ENCODE measurements around the gene PRDX5. TPM values are rescaled to one million over a fixed set of nuclear protein-coding genes. Genes with fewer than 3 reads are reported as not detected.
A peak's percentile ranks its signal among the peaks of the same experiment; 100 is the strongest.

Gene PRDX5
- total RNA-seq, 1 experiment from 2014 or later, result 228 TPM

DNA sequence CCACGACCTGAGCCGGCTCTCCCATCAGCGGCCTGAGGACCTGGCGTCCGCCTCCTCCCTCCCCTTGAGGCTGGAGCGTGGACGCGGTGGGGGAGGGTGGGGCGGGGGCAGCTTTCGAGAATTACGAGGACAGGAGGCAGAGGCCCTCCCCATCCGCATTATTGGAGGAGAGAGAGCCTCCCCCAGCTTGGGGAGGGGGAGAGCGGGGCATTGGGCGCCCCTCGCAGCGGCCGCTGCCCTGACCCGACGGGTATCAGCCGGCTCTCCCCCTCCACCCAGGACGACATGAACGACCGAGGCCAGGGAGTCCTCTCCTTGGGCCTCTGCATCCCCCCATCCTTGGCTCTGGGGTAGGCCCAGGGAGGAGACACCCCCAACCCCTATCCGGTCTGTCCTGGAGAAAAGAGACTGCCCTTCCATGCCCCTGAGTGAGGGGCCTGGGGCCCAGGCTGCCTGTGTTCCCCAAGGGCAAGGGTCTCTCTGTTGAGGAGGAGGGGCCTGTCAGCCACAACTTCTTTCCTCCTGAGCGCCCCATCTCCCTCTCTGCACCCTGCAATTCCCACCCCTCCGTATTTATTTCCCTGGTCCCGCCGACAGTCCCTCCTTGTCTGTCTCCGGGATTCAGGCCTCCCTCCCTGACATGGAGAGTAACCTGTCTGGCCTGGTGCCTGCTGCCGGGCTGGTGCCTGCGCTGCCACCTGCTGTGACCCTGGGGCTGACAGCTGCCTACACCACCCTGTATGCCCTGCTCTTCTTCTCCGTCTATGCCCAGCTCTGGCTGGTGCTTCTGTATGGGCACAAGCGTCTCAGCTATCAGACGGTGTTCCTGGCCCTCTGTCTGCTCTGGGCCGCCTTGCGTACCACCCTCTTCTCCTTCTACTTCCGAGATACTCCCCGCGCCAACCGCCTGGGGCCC, 31.8 kb upstream of the PRDX5 start:
- no peaks in the 10 kb centered on the region; a peak in 2 of 5 replicates for H3K9me3 Mint-ChIP-seq
- no peak overlapping the region for H3K4ac ChIP-seq (ENCODE audit: low read depth, low read length)
- WGBS (ENCODE audit: extremely low coverage, insufficient read length, low lambda C conversion rate), result no CpG with 5 or more reads among the region's 40 CpGs
- no peak overlapping the region for H3K18ac ChIP-seq (ENCODE audit: insufficient read length, low read depth, low read length)
- no peak overlapping the region for H3T11ph ChIP-seq (ENCODE audit: low read length)
- H2BK20ac ChIP-seq (ENCODE audit: low read depth, low read length, poor library complexity, severe bottlenecking), result no peak overlapping the region
- peaks cover 2 to 16% (median 11%) of the 10 kb centered on the region in 3 experiments for H3K36me3 Mint-ChIP-seq (ENCODE audit: insufficient read depth in 1 of 3, low read depth in 3 of 3)
- TF ChIP-seq, protein P1, sequence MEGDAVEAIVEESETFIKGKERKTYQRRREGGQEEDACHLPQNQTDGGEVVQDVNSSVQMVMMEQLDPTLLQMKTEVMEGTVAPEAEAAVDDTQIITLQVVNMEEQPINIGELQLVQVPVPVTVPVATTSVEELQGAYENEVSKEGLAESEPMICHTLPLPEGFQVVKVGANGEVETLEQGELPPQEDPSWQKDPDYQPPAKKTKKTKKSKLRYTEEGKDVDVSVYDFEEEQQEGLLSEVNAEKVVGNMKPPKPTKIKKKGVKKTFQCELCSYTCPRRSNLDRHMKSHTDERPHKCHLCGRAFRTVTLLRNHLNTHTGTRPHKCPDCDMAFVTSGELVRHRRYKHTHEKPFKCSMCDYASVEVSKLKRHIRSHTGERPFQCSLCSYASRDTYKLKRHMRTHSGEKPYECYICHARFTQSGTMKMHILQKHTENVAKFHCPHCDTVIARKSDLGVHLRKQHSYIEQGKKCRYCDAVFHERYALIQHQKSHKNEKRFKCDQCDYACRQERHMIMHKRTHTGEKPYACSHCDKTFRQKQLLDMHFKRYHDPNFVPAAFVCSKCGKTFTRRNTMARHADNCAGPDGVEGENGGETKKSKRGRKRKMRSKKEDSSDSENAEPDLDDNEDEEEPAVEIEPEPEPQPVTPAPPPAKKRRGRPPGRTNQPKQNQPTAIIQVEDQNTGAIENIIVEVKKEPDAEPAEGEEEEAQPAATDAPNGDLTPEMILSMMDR (conservative IDR thresholded peaks at IDR 0.05), result no peak
- H3K27me3 ChIP-seq (ENCODE audit: insufficient read depth, low read length), result peaks cover 12% of the 10 kb centered on the region; the same call in 1 of the 2 replicates
- no peak overlapping the region for H3K14ac ChIP-seq (ENCODE audit: insufficient read depth, low read length)
- H3K4me1 ChIP-seq (ENCODE audit: insufficient read depth, low read length), result no peaks in the 10 kb centered on the region
- H4K8ac ChIP-seq (replicated peaks; ENCODE audit: insufficient read length, low read depth, low read length), result no peak overlapping the region
- no peak overlapping the region for H4K5ac ChIP-seq (ENCODE audit: insufficient read length, low read depth, low read length)
- H2BK5ac ChIP-seq (ENCODE audit: insufficient read length, low read length), result no peak overlapping the region
- no peak overlapping the region; a peak in 1 of 7 replicates for H3K27ac Mint-ChIP-seq
- peak overlapping the region; percentile 79 to 82 for H3K4me3 Mint-ChIP-seq
- no peak overlapping the region for H3K9ac ChIP-seq (ENCODE audit: extremely low read depth, insufficient read length, low read length)
- H3K27me3 Mint-ChIP-seq (ENCODE audit: low read depth), result peaks cover 30% of the 10 kb centered on the region
- peaks cover 12 to 16% of the 10 kb centered on the region in 2 experiments for H3K4me1 Mint-ChIP-seq
- no peak overlapping the region for H2BK12ac ChIP-seq (ENCODE audit: insufficient read length, low read depth, low read length)
- peak overlapping the region; percentile 53 for H3K4me2 ChIP-seq (ENCODE audit: insufficient read depth, insufficient read length, low read length)
- no peaks in the 10 kb centered on the region for H3K9me3 ChIP-seq (ENCODE audit: control insufficient read depth, low read depth, low read length)
- no peak for DNase-seq
- no peak overlapping the region for H2AFZ ChIP-seq (ENCODE audit: low read length)
- H3K79me2 ChIP-seq (ENCODE audit: insufficient read depth, low read length), result no peaks in the 10 kb centered on the region
- no peak overlapping the region for H3K23ac ChIP-seq (ENCODE audit: insufficient read length, low read depth, low read length)
- no peak overlapping the region for H2AK5ac ChIP-seq (ENCODE audit: insufficient read length, low read length)
- no peak overlapping the region for H3K56ac ChIP-seq (ENCODE audit: insufficient read length, low read depth, low read length)
- H4K91ac ChIP-seq (ENCODE audit: insufficient read length, low read depth, low read length), result no peak overlapping the region
- H3K27ac ChIP-seq (ENCODE audit: insufficient read length, low read depth, low read length), result no peak overlapping the region
- no peak overlapping the region for H2BK15ac ChIP-seq (ENCODE audit: low read depth, low read length)
- H3K23me2 ChIP-seq (ENCODE audit: insufficient read length, low read depth, low read length, poor library complexity, severe bottlenecking), result peaks cover 15% of the 10 kb centered on the region
- no peaks in the 10 kb centered on the region for H4K20me1 ChIP-seq (ENCODE audit: control insufficient read depth, insufficient read depth, insufficient read length)
- H3K79me1 ChIP-seq (ENCODE audit: insufficient read depth, low read depth, low read length, poor library complexity, severe bottlenecking), result no peaks in the 10 kb centered on the region
- H2BK120ac ChIP-seq (ENCODE audit: low read depth, low read length, poor library complexity, severe bottlenecking), result no peak overlapping the region
